NCI-H2081 (cell line): Measurements from ENCODE around the gene DENND1B.
"Not testable (repeated sequence)": the region's sequence is repeated elsewhere in the genome, so short reads cannot be mapped to it uniquely, and the experiment has no call there.

Source experiments
- DNase-seq, 2 experiments: peaks; one replicate each; lab custom pipeline; 2025; lab: John Stamatoyannopoulos, UW

The DENND1B gene

DNA sequence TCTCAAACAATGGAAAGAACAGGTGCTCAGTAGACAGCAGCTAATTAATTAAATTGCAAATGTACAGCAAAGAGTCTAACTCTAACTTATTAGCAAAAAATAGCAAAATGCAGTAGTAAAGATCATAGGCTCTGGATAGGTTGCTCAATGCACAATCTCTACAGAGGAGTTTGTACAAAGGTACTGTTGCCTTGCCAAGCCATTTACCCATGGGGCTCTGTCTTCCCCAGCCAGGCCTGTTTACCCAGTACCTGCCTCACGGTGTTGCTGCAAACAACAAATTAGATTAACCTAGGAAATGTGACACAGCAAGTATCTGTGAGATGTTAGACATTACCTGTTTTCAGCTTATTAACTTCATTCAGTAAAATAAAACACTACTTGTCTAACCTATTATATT, 222.0 kb downstream of the DENND1B start:
- peak; percentile 5 to 45 for DNase-seq

DNA sequence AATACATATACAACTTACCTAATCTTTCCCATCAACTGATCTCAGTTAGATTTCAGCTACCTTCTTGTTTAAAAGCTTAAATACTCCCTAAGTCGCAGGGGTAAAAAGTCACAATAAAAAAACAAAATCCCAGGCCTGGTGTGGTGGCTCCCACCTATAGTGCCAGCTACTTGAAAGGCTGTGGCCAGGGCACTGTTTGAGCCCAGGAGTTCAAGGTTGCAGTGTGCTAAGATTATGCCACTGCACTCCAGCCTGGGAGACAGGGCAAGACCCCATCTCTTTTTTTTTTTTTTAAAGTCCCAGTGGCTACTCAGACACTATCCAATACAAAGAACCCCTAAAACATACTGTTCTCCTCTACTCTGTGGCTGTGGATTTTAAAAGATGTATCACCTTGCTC, 228.3 kb downstream of the DENND1B start:
- DNase-seq: no peak

DNA sequence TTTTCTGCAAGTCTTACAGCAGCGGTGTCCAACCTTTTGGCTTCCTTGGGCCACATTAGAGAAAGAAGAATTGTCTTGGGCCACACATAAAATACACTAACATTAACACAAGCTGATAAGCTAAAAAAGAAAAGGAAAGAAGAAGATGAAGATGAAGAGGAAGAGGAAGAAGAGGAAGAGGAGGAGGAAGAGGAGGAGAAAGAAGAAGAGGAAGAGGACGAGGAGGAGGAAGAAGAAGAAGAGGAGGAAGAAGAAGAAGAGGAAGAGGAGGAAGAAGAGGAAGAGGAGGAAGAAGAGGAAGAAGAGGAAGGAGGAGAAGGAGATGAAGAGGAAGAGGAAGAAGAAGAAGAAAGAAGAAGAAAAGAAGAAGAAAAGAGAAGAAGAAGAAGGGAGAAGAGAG, 230.7 kb downstream of the DENND1B start:
- no peak for DNase-seq

GRCh38 chr1:197544130-197544529, 231.2 kb downstream of the DENND1B start:
- DNase-seq: no peak

DNA sequence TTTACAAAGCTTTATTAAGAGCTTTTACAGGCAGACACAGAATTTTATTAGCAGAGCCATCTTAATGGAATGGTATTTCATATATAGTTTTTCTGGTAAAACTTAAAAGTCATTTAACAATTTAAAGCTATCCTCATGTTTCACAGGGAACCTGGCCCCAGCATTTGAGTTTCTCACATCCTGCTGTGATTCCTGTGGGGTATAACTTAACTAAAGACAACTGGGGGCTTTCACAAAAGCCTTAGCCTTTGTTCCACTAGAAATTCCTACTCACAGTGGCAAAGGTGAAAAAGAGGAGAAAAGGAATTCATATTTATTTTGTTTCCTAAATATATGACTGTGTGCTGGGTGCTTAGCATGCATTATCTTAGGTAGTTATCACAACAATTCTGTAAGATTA, 233.9 kb downstream of the DENND1B start:
- DNase-seq: no peak

DNA sequence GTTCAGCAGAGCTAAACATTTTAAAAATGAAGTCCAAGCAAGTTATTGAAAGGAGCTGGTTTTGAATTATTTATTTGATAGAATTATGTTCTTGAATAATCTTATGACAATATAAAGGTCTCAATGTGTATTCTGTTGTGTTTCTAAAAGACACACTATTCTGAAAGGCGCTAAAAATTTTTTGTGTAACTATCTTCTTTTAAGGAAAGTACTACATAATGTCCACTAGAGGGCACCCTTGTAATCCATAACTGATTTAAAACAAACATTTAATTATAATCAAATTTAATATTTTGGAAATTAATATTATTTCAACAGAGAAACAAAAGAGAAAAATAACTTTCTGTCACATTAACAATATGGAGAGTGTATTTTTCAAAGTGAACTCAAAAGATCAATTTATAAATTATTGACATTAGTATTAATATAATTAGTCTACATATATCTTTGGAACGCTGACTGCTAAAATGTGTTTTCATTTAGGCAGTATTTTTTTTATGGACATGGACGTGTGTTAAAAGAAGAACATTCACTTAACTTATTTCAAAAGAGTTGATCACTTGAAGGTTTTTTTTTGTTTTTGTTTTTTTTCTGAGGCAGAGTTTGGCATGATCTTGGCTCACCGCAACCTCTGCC, 248.4 kb downstream of the DENND1B start:
- DNase-seq: peak; percentile 54 to 55

DNA sequence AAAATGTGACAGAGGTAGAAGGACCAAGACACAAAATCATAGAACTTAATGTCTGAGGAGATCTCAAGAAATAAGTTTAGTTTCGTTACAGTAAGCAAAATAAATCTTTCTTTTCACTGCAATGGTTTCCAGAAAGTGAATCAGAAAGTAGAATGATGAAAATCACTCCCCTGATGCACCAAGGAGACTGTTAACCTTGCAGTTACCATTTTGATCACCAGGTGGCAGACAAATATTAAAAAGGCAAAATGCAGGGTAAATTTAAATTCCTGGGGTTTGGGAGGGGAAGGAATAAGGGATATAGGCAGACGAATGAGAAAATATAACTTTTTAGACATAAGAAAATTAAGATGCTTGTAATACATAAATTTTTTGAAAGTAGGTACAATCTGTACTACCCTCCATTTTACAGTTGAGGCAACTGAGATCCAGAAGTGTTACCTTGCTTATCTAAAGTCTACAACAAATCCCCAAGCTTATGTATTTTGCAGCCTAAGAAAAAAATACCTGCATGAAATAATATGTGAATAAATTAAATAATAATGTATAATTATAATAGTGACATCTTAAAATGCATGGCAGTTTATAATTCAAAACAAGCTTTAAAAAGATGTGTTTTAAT, 254.1 kb downstream of the DENND1B start:
- DNase-seq: peak; percentile 53 to 74

DNA sequence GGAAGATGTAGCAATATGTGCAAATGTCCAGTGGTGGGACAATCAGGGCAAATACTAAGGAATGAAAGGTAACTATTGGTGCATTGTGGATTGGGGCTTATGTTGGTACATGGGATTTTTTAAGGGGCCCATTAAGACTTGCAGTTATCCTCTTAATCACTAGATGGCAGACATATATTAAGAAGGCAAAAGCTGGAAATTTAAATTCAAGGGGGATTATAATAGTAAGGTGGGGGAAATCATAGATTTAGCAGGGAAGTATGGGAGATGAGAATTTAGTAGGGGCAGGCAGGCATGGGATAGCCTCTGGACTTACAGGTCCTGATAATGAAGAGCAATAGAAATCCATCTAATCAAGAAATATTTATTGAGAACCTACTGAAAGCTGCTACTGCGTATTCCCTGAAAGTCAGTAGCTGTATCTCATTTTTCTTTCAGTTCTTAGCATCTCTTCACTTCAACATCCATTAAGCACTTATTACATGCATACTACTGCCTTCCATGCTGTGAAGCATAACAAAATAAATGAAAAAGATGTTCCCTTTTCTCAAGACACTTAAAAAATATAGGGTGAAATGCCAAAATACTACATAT, 255.4 kb downstream of the DENND1B start:
- peak in 1 of 2 experiments; percentile 12 for DNase-seq

DNA sequence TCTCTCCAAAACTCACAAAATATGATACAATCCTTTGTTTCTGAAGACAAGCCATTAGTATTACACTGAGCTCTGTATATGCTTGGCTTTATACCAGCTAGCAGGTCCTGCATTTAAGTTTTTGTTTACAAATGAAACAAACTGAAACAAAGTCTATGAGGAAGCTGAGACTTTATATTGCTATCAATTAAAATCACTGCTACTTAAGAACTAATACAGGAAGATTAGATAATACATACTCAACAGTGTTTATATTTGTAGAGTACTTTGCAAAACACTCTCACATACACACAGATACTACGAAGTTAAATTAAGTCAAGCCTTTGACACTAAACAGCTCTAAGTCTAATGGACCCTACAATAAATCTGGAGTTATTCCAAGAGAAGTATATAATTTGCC, 259.9 kb downstream of the DENND1B start:
- no peak for DNase-seq

GRCh38 chr1:197510691-197511378, 264.4 kb downstream of the DENND1B start:
- no peak for DNase-seq

GRCh38 chr1:197496722-197497121, 278.6 kb downstream of the DENND1B start:
- no peak for DNase-seq

- not testable (repeated sequence) for DNase-seq
Measured at GRCh38 chr1:197491505-197491904, 283.8 kb downstream of the DENND1B start.

DNA sequence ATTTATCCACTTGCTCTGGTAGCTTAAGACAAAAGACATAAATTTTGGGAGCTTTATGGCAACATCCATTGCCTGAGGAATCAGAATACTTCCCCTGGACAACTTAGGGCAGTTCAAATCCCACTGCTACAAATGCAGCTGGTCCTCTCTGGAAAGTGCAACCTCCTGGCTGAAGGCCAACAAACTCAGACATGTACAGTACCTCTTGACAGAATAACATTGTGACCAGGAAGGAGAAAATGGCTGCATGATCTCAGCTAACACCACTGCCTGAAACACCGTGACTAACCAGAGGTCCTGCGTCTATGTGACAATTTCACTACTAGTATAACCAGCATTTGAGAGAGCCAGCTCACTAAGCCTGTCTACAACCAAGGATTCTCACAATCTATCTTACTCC, 288.3 kb downstream of the DENND1B start:
- DNase-seq: peak in 1 of 2 experiments; percentile 27

- DNase-seq: peak in 1 of 2 experiments; percentile 40
Measured at GRCh38 chr1:197485790-197486189, 289.5 kb downstream of the DENND1B start.

DNA sequence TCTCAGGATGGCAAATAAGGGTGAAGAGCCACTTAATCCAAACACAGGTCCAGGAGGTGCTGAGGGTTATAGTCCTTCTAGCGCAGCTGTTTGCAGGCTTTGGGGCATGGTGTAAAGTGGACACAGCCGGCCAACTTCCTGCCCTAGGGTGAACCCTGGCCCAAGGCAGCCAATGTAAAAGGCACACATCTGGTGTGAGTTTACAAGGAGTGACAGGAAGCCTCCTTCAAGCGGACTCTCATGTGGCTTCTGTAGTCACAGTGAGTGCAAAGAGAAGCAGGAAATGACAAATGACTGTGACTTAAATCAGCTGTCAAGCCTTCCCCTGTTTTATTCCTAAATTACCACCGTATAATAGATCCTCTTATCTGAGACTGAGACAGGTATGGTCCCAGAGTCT, 294.2 kb downstream of the DENND1B start:
- no peak for DNase-seq

DNA sequence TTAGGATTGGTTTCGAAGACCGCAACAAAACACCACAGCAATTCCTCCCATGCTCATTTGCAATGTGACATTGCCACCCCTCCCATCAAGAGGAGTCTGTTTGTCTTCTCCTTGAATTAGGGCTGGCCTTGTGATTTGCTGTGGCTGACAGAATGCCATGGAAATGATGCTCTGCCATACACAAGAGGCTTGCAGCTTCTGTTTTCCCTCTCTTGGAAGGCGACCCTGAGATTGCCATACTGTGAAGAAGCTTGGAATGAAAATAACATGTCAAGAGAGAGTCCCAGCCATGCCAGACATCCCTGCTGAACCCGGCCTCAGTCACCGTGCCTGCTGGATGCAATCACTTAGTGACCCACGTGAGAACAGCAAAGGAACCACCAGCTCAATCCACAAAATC, 294.8 kb downstream of the DENND1B start:
- no peak for DNase-seq

GRCh38 chr1:197472141-197472540, 303.1 kb downstream of the DENND1B start:
- no peak for DNase-seq

DNA sequence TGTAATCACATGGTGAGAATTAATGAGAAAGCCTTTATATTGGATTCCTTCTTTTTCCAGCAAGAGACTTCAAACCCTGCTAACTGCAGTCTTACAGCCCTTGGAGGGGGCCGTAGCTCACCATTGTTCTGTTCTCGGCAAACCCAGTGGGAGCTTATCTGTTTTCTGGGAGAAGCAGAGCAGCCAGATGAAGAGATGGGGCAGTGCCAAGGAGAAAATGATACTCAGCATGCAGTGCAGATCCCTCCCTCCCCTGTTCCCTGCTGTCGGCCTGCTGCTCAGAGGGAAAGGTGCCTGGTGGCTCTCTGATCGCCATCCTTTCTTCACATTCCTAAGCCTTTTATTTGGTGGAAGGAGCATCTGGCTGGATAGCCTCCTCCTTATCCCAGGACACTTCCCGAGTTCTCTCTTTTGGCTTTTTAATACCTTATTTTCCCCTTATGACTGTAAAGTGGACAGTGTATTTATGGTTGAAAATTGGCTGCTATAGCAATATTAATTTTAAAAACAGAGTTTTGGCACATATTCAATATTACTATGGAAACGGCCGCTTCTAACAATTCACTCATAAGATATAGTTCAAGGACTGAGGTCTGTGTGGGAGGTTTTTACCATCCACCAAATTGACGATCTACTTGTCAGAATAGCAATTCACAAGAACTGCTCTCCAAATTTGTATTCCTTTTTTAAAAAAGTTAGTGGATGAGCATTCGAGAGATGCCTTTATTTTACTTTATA, 303.9 kb downstream of the DENND1B start:
- peak; percentile 40 to 65 for DNase-seq

DNA sequence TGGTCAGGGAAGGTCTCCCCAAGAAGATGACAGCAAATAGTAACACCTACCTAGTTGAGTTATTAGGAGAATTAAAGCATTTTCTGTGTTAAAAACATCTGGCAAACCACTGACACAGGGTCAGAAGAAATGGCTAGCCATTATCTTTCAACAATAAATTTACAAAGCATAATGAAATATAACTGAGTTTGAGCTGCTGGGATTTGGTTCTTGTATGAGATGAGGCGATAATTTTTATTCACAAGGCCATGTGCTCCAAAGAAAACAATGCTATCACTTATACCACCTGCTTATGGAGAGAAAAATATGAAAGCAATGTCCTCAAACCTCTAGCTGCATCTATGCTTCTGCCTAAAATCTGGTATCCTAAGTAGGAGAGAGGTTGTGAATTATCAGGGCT, 304.9 kb downstream of the DENND1B start:
- DNase-seq: no peak

DNA sequence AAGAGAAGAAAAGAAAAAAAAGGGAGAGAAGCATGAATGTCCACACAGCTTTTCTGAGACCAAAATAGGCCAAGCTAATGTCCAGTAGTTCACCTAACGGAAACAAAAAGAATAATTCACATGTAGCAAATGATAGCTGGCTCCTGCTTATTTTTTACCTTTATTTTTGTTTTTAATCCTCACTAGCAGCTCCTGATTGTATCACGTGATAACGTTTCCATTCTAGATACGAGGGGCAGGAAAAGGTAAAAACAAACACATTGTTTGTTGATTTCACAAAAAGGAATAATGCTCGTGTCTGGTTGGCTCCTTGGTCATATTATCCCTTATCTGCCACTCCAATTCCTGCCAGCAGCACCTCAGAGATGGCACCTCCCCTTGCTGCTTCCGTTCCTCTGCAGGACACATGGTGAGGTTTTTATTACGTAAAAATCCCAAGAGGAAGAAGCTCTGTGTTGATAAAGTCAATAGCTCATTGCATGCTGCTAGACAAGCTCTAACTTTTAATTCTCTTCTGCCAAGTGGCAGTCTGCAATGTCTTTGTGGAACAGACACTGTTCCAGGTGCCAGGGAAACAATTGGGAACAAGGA, 305.6 kb downstream of the DENND1B start:
- DNase-seq: peak in 1 of 2 experiments; percentile 43

- no peak for DNase-seq
Measured at GRCh38 chr1:197468543-197469175, 306.6 kb downstream of the DENND1B start.
